Activated CD8-positive, alpha-beta T cell treated with anti-CD3 and anti-CD28 coated beads for 36 hours (primary cell): ENCODE results near the gene FOXK2. TPM values are rescaled to one million over a fixed set of nuclear protein-coding genes. Genes with fewer than 3 reads are reported as not detected.

Experiments
- ATAC-seq: fragments of 200-7000 bp; cut with Tn5 transposase; one replicate; pipeline ENCODE4 v1.10.0; 2021; ENCODE audit warnings: mild to moderate bottlenecking, moderate library complexity
- CTCF ChIA-PET: fragments of 350-600 bp; sonication (Branson Sonifier 250); formaldehyde crosslinking; loops from one replicate; lab custom pipeline; 2021; ENCODE audit warnings: antibody characterized with exemption; lab: Charles Lee
- POLR2A ChIA-PET: fragments of 350-600 bp; sonication (Branson Sonifier 250); formaldehyde crosslinking; loops from one replicate; lab custom pipeline; 2021; ENCODE audit warnings: antibody characterized with exemption; lab: Charles Lee
- DNase-seq: peaks from one replicate; pipeline ENCODE4 v3.0.0-alpha.2; 2020
- H3K27ac Mint-ChIP-seq: one replicate; pipeline ENCODE4 v1.8.0; 2021; ENCODE audit warnings: mild to moderate bottlenecking, mixed read lengths
- H3K27me3 Mint-ChIP-seq: one replicate; pipeline ENCODE4 v1.8.0; 2021; ENCODE audit warnings: mixed read lengths
- H3K36me3 Mint-ChIP-seq: one replicate; pipeline ENCODE4 v1.8.0; 2021; ENCODE audit warnings: low read depth, mixed read lengths
- H3K4me1 Mint-ChIP-seq: one replicate; pipeline ENCODE4 v1.8.0; 2021; ENCODE audit warnings: low read depth, mixed read lengths
- H3K4me3 Mint-ChIP-seq: one replicate; pipeline ENCODE4 v1.8.0; 2021; ENCODE audit warnings: mild to moderate bottlenecking, moderate library complexity, mixed read lengths
- H3K9me3 Mint-ChIP-seq: one replicate; pipeline ENCODE4 v1.8.0; 2021; ENCODE audit warnings: mixed read lengths
- intact Hi-C: fragments of 100-400 bp; cut with micrococcal nuclease; formaldehyde crosslinking; loops from one replicate; pipeline ENCODE4 v1.10.0; 2022
- total RNA-seq, 2 experiments: library from RNA; stranded (reverse); gene quantifications; one replicate each; pipeline ENCODE4 v1.2.3, GENCODE V29; 2021
- TF ChIP-seq, protein P1 (sequence below): fragments of 200-600 bp; IDR thresholded peaks from one replicate; pipeline ENCODE4 v1.8.0; 2022; ENCODE audit warnings: antibody characterized with exemption, mild to moderate bottlenecking

FOXK2 gene
- total RNA-seq, 2 experiments from 2014 or later = 55.6 to 59.5 TPM

DNA sequence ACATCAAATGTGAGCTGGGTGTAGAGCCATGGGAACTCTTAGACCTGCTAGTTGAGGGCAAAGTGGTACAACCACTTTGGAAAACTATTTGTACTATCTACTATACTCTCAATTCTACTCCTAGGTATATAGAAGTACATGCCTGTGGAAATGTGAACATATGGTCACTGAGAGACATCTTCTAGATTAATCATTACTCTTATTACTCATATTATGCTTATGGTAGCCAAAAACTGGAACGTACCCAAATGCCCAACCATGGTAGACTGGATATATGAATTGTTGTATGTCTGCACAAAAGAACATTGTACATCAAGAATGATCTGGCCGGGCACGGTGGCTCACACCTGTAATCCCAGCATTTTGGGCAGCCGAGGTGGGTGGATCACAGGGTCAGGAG is 126.0 kb downstream of the FOXK2 start:
- Mint-ChIP-seq H3K4me3 (peak overlapping the region; percentile 83), H3K27ac (no peak overlapping the region), H3K36me3 (peaks cover 49% of the 10 kb centered on the region), H3K27me3 (no peaks in the 10 kb centered on the region), H3K9me3 (no peaks in the 10 kb centered on the region), H3K4me1 (peaks cover 29% of the 10 kb centered on the region)
- ATAC-seq (no peak), DNase-seq (no peak)
- CTCF ChIA-PET = no interaction called here
- TF ChIP-seq, protein P1, sequence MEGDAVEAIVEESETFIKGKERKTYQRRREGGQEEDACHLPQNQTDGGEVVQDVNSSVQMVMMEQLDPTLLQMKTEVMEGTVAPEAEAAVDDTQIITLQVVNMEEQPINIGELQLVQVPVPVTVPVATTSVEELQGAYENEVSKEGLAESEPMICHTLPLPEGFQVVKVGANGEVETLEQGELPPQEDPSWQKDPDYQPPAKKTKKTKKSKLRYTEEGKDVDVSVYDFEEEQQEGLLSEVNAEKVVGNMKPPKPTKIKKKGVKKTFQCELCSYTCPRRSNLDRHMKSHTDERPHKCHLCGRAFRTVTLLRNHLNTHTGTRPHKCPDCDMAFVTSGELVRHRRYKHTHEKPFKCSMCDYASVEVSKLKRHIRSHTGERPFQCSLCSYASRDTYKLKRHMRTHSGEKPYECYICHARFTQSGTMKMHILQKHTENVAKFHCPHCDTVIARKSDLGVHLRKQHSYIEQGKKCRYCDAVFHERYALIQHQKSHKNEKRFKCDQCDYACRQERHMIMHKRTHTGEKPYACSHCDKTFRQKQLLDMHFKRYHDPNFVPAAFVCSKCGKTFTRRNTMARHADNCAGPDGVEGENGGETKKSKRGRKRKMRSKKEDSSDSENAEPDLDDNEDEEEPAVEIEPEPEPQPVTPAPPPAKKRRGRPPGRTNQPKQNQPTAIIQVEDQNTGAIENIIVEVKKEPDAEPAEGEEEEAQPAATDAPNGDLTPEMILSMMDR = no peak
- POLR2A ChIA-PET = no interaction called here
- intact Hi-C loops = no loop called here

DNA sequence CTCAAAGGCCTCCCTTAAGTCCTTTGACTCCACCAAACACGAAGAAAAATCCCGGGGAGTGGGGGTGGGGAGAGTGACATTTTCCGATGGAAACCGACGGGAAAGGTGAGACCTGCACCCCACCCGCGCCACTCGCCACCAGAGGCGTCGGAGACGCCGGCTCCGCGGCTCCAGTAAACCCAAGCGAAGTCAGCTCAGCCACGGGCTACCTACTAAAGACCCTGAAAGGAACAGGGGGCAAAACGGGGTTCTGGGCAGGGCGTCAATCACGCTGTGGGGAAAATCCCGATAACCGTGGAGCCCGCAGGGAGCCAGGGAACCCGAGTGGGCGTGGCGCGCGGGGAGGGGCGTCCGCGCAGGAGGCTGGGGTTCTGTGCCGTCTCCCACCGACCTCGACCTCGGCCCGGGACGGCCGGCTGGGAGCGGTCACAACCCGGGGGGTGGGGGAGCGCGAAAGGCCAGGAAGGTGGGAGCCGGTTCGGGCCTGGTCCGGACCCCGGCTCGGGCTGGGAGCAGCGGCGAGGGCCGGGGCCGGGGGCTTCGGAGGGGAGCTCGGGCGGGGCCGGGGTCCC is 128.1 kb downstream of the FOXK2 start:
- Mint-ChIP-seq H3K4me1 (peaks cover 25% of the 10 kb centered on the region), H3K36me3 (peaks cover 33% of the 10 kb centered on the region), H3K9me3 (no peaks in the 10 kb centered on the region), H3K27me3 (no peaks in the 10 kb centered on the region), H3K27ac (peak overlapping the region; percentile 77), H3K4me3 (peak overlapping the region; percentile 83)
- peak; percentile 51 for DNase-seq
- ChIA-PET POLR2A (interaction anchor here (1.3 kb wide), 1 partner anchor 22 kb away, joined by 3 read pairs; no protein-coding TSS in a partner anchor), CTCF (no interaction called here)
- TF ChIP-seq, protein P1 = peak; percentile 25
- intact Hi-C loops = no loop called here
- peak; percentile 11 for ATAC-seq

DNA sequence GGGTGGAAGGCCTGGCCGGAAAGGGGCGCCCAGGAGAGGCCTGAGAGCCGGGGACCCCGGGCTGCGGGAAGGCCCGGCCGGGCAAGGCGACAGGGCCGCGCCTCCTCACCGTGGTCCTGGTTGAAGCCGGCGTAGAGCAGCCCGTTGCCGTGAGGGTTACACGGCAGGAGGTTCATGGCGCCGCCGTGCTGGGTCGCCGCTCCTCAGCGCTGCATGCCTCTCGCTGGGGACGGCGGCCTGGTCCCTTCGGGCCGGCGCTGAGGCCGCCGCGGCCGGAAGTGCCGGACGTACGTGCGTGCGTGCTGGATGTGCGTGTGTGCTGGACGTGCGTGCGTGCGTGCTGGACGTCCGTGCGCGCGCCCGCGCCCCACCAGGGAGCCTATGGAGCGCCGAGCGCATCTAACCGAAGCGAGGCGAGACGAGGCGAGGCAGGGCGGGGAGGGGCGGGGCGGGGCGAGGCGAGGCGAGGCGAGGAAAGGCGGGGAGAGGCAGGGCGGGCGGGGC is 128.7 kb downstream of the FOXK2 start, which contains the start of gene WDR45B:
WDR45B (minus strand) TSS at position 280 of the 504 bp plus-strand sequence; CDS start at position 176, 104 bp downstream.
- no peaks in the 10 kb centered on the region for H3K27me3 Mint-ChIP-seq
- H3K9me3 Mint-ChIP-seq = no peaks in the 10 kb centered on the region
- ChIA-PET CTCF (no interaction called here), POLR2A (interaction anchor here (1.3 kb wide), 1 partner anchor 22 kb away, joined by 3 read pairs; no protein-coding TSS in a partner anchor)
- peaks cover 29% of the 10 kb centered on the region for H3K36me3 Mint-ChIP-seq
- ATAC-seq (peak; percentile 93), DNase-seq (peak; percentile 94)
- H3K4me3 Mint-ChIP-seq = peak within 1 kb of the TSS; percentile 83
- peaks cover 23% of the 10 kb centered on the region for H3K4me1 Mint-ChIP-seq
- peak within 1 kb of the TSS; percentile 78 for H3K27ac Mint-ChIP-seq
- TF ChIP-seq, protein P1 = no peak
- intact Hi-C loops = no loop called here

DNA sequence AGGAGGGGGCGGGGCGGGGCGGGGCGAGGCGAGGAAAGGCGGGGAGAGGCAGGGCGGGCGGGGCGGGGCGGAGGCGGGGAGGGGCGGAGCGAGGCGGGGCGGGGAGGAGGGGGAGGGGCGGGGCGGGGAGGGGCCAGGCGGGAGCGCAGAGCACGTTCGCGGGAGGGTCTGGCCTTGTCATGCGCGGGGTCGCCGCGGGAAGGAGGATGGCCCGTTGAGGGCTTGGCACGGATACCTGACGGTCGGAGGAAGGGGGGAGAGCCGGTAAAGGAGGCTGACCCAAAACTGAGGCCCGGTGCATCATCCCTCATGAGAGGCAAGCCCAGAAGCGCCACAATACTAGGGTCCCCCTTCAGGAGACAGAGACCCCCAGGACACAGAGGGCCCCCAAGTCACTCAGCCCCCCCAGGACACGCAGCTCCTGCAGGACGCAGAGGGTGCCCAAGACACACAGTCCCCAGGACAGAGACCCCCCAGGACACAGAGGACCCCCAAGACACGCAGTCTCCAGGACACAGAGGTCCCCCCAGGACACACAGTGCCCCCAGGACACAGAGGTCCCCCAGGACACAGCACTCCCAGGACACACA is 129.3 kb downstream of the FOXK2 start:
- Mint-ChIP-seq H3K36me3 (peaks cover 27% of the 10 kb centered on the region), H3K4me3 (peak overlapping the region; percentile 62), H3K27ac (no peak overlapping the region), H3K4me1 (peaks cover 23% of the 10 kb centered on the region), H3K27me3 (no peaks in the 10 kb centered on the region), H3K9me3 (no peaks in the 10 kb centered on the region)
- peak; percentile 28 for ATAC-seq
- ChIA-PET CTCF (no interaction called here), POLR2A (no interaction called here)
- DNase-seq = peak; percentile 56
- intact Hi-C loops = no loop called here
- TF ChIP-seq, protein P1 = no peak
